GM12891 (cell line): Measurements from ENCODE around the gene IKZF1.

Source experiments
- DNase-seq: peaks from one replicate; pipeline ENCODE4 v3.0.0; 2011; ENCODE audit warnings: low spot score; ENCODE audit not compliant: insufficient read length
- FAIRE-seq: peaks from 2 replicates; lab custom pipeline; 2011; peaks lifted over from hg19 to GRCh38; lab: Jason Lieb, UNC
- PAX5 ChIP-seq: IDR thresholded peaks from 2 replicates; pipeline ENCODE4 v1.6.1; 2011; ENCODE audit warnings: low read length, moderate library complexity, mild to moderate bottlenecking; ENCODE audit not compliant: insufficient read depth, severe bottlenecking
- POLR2A ChIP-seq: IDR thresholded peaks from 2 replicates; pipeline ENCODE4 v1.6.1; 2011; ENCODE audit warnings: low read depth, low read length, control low read depth
- POLR2AphosphoS5 ChIP-seq: IDR thresholded peaks from 2 replicates; pipeline ENCODE4 v1.6.1; 2011; ENCODE audit warnings: low read depth, low read length, control low read depth
- POU2F2 ChIP-seq: IDR thresholded peaks from 2 replicates; pipeline ENCODE4 v1.6.1; 2011; ENCODE audit warnings: low read depth, mild to moderate bottlenecking, control low read depth, low read length, moderate library complexity
- SPI1 ChIP-seq: IDR thresholded peaks from 2 replicates; pipeline ENCODE4 v1.6.1; 2011; ENCODE audit warnings: low read depth, low read length, control low read depth
- TAF1 ChIP-seq: IDR thresholded peaks from 2 replicates; pipeline ENCODE4 v1.6.1; 2011; ENCODE audit warnings: low read depth, low read length, control low read depth

The IKZF1 gene

GRCh38 chr7:50306494-50307367 is 2.2 kb downstream of the IKZF1 start:
- DNase-seq (no peak), FAIRE-seq (peak; percentile 59)
- TF ChIP-seq POLR2A: no peak
- no peak for TF ChIP-seq POU2F2
- TF ChIP-seq POLR2AphosphoS5: no peak
- no peak for TF ChIP-seq PAX5
- no peak for TF ChIP-seq TAF1
- TF ChIP-seq SPI1: no peak

GRCh38 chr7:50307368-50308032 is 3.0 kb downstream of the IKZF1 start:
- DNase-seq (no peak), FAIRE-seq (peak; percentile 93)
- TF ChIP-seq POLR2A: peak; percentile 43; the same call in 1 of the 2 replicates
- no peak for TF ChIP-seq POLR2AphosphoS5
- TF ChIP-seq POU2F2: no peak

- TF ChIP-seq POU2F2: no peak
- TF ChIP-seq POLR2A: no peak
- no peak for TF ChIP-seq POLR2AphosphoS5
- no peak for TF ChIP-seq SPI1
- TF ChIP-seq PAX5: no peak
- no peak for TF ChIP-seq TAF1
- DNase-seq (no peak), FAIRE-seq (no peak)
Measured at GRCh38 chr7:50308203-50308531, 3.7 kb downstream of the IKZF1 start.

- no peak for DNase-seq
- FAIRE-seq: peak; percentile 95
- TF ChIP-seq SPI1 (no peak), POLR2A (peak; percentile 13; the same call in 1 of the 2 replicates)
Measured at GRCh38 chr7:50308532-50309385, 4.2 kb downstream of the IKZF1 start.

- no peak for TF ChIP-seq POLR2A
- no peak for TF ChIP-seq POU2F2
- no peak for TF ChIP-seq SPI1
- no peak for TF ChIP-seq TAF1
- TF ChIP-seq PAX5: no peak
- no peak for TF ChIP-seq POLR2AphosphoS5
- no peak for FAIRE-seq
- DNase-seq: no peak
Measured at GRCh38 chr7:50309721-50310120, 5.2 kb downstream of the IKZF1 start.

- TF ChIP-seq POLR2A: no peak
- no peak for TF ChIP-seq SPI1
- TF ChIP-seq POU2F2: no peak
- TF ChIP-seq TAF1: no peak
- TF ChIP-seq PAX5: no peak
- no peak for TF ChIP-seq POLR2AphosphoS5
- peak; percentile 71 for FAIRE-seq
- no peak for DNase-seq
Measured at GRCh38 chr7:50310361-50310760, 5.8 kb downstream of the IKZF1 start.

GRCh38 chr7:50310956-50311355 is 6.4 kb downstream of the IKZF1 start:
- FAIRE-seq (peak; percentile 58), DNase-seq (no peak)
- TF ChIP-seq SPI1: no peak

GRCh38 chr7:50312250-50313162 is 8.0 kb downstream of the IKZF1 start:
- FAIRE-seq (peak; percentile 79), DNase-seq (no peak)
- TF ChIP-seq POLR2A (no peak), TAF1 (no peak), SPI1 (no peak), PAX5 (no peak), POLR2AphosphoS5 (no peak), POU2F2 (no peak)

- FAIRE-seq (no peak), DNase-seq (no peak)
- TF ChIP-seq POLR2AphosphoS5 (no peak), PAX5 (no peak), POU2F2 (no peak), POLR2A (no peak), SPI1 (no peak), TAF1 (no peak)
Measured at GRCh38 chr7:50314836-50315592, 10.5 kb downstream of the IKZF1 start.
